Bronchus fibroblast of lung (primary cell): ENCODE measurements around the gene JPH3. TPM values are rescaled to one million over a fixed set of nuclear protein-coding genes. Genes with fewer than 3 reads are reported as not detected.

ENCODE experiments used
- total RNA-seq: library from RNA; depleted of rRNA; stranded (reverse); fragments of >200 nt; gene quantifications from 2 replicates; pipeline ENCODE4 v1.2.3, GENCODE V29; 2015

JPH3 gene
- under 0.01 and 0.17 TPM in 2 replicates for total RNA-seq

GRCh38 chr16:87602001-87602775 lies at the start of gene JPH3:
TSS of gene JPH3 (plus strand) at chr16:87602508. CDS start at chr16:87603147, 639 bp downstream.

Other genes with a start within 250 kb of the JPH3 start
- 14.7 and 17.7 TPM in 2 replicates for gene FBXO31, start 218.7 kb upstream of the JPH3 start, total RNA-seq
- 21.7 and 24.7 TPM in 2 replicates for gene MAP1LC3B, start 210.2 kb upstream of the JPH3 start, total RNA-seq
- gene ZCCHC14, start 109.5 kb upstream of the JPH3 start, total RNA-seq: 3.2 and 3.6 TPM in 2 replicates
- 20.4 and 24.5 TPM in 2 replicates for gene KLHDC4, start 163.5 kb downstream of the JPH3 start, total RNA-seq